Skeletal muscle tissue (tissue), 4 donors: ENCODE results near the gene ESPN. TPM values are rescaled to one million over a fixed set of nuclear protein-coding genes. Genes with fewer than 3 reads are reported as not detected.

ENCODE experiments used
- H3K27ac ChIP-seq: one replicate; pipeline ENCODE4 v1.7.0; 2013; ENCODE audit warnings: mild to moderate bottlenecking, low read depth, low read length, inconsistent platforms
- H3K27me3 ChIP-seq, 3 donors: one replicate each; pipeline ENCODE4 v1.7.0; 2013; ENCODE audit warnings: low read length in 3 of 3; ENCODE audit not compliant: control insufficient read depth in 3 of 3, insufficient read depth in 3 of 3
- H3K36me3 ChIP-seq, 3 donors: one replicate each; pipeline ENCODE4 v1.7.0; 2013; ENCODE audit warnings: low read length in 3 of 3; ENCODE audit not compliant: control insufficient read depth in 3 of 3, insufficient read depth in 3 of 3
- H3K4me1 ChIP-seq, 3 donors: one replicate each; pipeline ENCODE4 v1.7.0; 2013; ENCODE audit warnings: low read length in 3 of 3, mild to moderate bottlenecking in 3 of 3; ENCODE audit not compliant: control insufficient read depth in 3 of 3, insufficient read depth in 3 of 3
- H3K4me3 ChIP-seq, 3 donors: one replicate each; pipeline ENCODE4 v1.7.0; 2013; ENCODE audit warnings: low read length in 3 of 3
- H3K9ac ChIP-seq, 3 donors: one replicate each; pipeline ENCODE4 v1.7.0; 2013; ENCODE audit warnings: low read length in 3 of 3, mild to moderate bottlenecking in 3 of 3, moderate library complexity in 2 of 3, low read depth in 1 of 3
- H3K9me3 ChIP-seq, 3 donors: one replicate each; pipeline ENCODE4 v1.7.0; 2013; ENCODE audit warnings: low read length in 3 of 3; ENCODE audit not compliant: control insufficient read depth in 3 of 3
- total RNA-seq: library from RNA; depleted of rRNA; stranded (reverse); fragments of >200 nt; gene quantifications from one replicate; pipeline ENCODE4 v1.2.3, GENCODE V29; 2014
- donor health status: Osteomylitis.

The ESPN gene
- total RNA-seq, 1 donor from 2014 or later = 0.52 TPM

DNA sequence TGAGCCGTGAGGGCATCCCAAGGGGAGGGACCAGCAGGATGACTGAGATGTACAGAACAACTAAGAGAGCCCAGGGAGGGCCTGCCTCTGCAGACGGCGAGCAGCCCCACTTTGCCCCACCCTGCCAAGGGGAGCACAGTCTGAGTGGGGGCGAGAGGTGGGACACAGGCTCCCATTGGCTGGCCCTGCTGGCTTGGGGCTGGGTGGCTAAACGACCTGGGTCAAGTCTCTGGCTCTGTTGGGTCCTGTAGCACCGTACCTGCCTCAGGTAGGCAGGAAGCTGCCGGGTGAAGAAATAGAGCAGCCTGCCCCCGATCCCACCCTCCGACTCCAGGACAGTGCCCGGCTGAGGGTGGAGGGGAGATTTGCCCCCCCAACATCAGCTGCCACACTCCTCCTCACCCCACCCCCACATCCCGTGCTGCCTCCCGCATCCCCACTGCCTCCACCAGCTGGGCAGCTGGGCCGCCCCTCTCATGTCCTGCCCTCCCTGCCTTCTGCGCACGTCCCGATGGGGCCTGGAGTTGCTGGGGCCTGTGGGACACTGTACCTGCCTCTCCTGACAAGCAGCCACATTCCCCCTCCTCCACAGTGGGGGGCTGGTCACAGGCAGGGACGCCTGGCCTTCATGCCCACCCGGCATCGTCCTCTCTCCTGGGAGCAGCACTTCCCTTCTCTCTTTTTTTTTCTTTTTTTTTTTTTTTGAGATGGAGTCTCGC, 79.5 kb downstream of the ESPN start:
- Histone ChIP-seq H3K9ac (no peak overlapping the region), H3K27ac (no peak overlapping the region), H3K36me3 (no peaks in the 10 kb centered on the region), H3K4me1 (peaks cover 34 to 39% (median 35%) of the 10 kb centered on the region in 3 donors), H3K27me3 (peaks cover 0 to 13% (median 4%) of the 10 kb centered on the region in 3 donors), H3K4me3 (no peak overlapping the region), H3K9me3 (no peaks in the 10 kb centered on the region)

DNA sequence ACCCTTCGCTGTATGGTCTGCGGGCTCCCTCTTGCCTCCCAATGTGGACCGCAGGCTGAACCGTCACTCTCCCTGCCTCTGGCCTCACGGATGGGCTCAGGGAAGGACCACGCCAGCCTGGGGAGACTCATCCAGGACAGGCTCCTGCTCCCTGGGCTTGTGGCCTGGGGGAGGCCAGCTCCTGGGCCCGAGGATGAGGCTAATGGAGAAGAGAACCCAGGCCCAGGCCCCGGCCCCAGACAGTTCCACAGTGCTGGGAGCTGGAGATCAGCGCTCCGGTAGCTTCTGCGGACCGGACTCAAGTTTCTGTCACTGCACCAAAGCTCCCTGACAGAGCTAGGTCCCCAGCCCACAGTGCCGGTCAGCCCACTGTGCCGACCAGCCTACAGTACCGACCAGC, 80.3 kb downstream of the ESPN start:
- Histone ChIP-seq H3K9me3 (no peaks in the 10 kb centered on the region), H3K36me3 (no peaks in the 10 kb centered on the region), H3K27ac (no peak overlapping the region), H3K27me3 (peaks cover 0 to 13% (median 5%) of the 10 kb centered on the region in 3 donors), H3K9ac (no peak overlapping the region), H3K4me1 (peaks cover 32 to 35% (median 34%) of the 10 kb centered on the region in 3 donors), H3K4me3 (no peak overlapping the region)

GRCh38 chr1:6505367-6506209, 81.0 kb downstream of the ESPN start:
- Histone ChIP-seq H3K9me3 (no peaks in the 10 kb centered on the region), H3K4me1 (peaks cover 31 to 33% (median 33%) of the 10 kb centered on the region in 3 donors), H3K36me3 (no peaks in the 10 kb centered on the region), H3K27me3 (peaks cover 0 to 12% (median 5%) of the 10 kb centered on the region in 3 donors), H3K27ac (no peak overlapping the region), H3K9ac (no peak overlapping the region), H3K4me3 (no peak overlapping the region)

DNA sequence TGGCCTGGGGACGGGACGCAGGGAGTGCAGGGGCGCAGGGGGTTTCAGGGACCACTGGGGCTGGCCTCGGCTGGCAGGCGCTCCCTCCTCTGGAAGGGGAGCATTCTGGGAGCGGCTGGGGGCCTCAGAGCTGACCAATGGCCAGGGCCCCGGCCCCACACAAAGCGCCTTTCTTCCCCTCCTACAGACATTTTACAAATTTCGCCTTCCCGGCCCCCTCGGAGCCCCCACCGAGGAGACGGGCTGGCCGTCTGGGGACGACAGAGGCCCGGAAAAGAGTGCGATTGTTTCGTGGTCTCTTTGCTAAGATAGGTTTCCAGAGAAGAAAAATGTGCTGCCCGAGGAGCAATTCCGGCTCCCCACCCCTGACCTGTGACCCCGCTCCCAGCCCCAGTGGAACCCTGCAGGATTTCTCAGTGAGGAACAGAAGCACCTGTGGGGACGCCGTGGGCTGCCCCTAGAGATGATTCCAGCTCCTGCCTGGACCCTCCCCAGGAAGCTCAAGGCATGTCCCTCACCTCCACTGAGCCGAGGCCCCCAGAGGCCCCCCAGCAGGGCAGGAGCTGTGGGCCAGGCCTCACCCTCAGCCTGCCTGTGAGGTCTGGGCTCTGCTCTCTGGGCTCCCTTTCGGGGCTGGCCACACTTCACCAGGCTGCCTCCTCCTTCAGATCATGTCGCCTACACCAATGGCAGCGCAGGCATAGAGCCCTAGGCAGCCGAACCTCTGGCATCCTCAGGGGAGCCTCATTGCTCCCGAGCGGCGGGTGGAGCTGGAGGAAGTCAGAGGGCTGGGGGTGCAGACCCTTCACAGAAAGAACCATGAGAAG, 81.8 kb downstream of the ESPN start:
- peaks cover 23 to 27% (median 24%) of the 10 kb centered on the region in 3 donors for H3K4me1 ChIP-seq
- H3K9me3 ChIP-seq = no peaks in the 10 kb centered on the region
- no peaks in the 10 kb centered on the region for H3K36me3 ChIP-seq
- H3K27ac ChIP-seq = no peak overlapping the region
- H3K9ac ChIP-seq = no peak overlapping the region
- H3K4me3 ChIP-seq = no peak overlapping the region
- H3K27me3 ChIP-seq = peaks cover 0 to 5% (median 5%) of the 10 kb centered on the region in 3 donors

- no peaks in the 10 kb centered on the region for H3K9me3 ChIP-seq
- H3K36me3 ChIP-seq = no peaks in the 10 kb centered on the region
- no peak overlapping the region for H3K27ac ChIP-seq
- no peak overlapping the region for H3K4me3 ChIP-seq
- peaks cover 0 to 5% (median 4%) of the 10 kb centered on the region in 3 donors for H3K27me3 ChIP-seq
- peaks cover 18 to 21% (median 18%) of the 10 kb centered on the region in 3 donors for H3K4me1 ChIP-seq
- peak overlapping the region in 1 of 3 donors; percentile 16 for H3K9ac ChIP-seq
Measured at GRCh38 chr1:6507037-6507428, 82.5 kb downstream of the ESPN start.

- Histone ChIP-seq H3K4me1 (peaks cover 14 to 16% (median 15%) of the 10 kb centered on the region in 3 donors), H3K9me3 (no peaks in the 10 kb centered on the region), H3K27ac (no peak overlapping the region), H3K4me3 (no peak overlapping the region), H3K9ac (peak overlapping the region in 1 of 3 donors; percentile 25), H3K27me3 (peaks cover 0 to 5% (median 4%) of the 10 kb centered on the region in 3 donors), H3K36me3 (no peaks in the 10 kb centered on the region)
Measured at GRCh38 chr1:6507461-6507911, 82.9 kb downstream of the ESPN start.

GRCh38 chr1:6508154-6508815, 83.7 kb downstream of the ESPN start:
- peak overlapping the region in 1 of 3 donors; percentile 33 for H3K9ac ChIP-seq
- peaks cover 14 to 18% (median 15%) of the 10 kb centered on the region in 3 donors for H3K4me1 ChIP-seq

GRCh38 chr1:6508816-6509189, 84.2 kb downstream of the ESPN start:
- Histone ChIP-seq H3K9ac (peak overlapping the region in 1 of 3 donors; percentile 33), H3K9me3 (no peaks in the 10 kb centered on the region), H3K27me3 (peaks cover 0 to 5% (median 4%) of the 10 kb centered on the region in 3 donors), H3K4me3 (no peak overlapping the region), H3K27ac (no peak overlapping the region), H3K36me3 (no peaks in the 10 kb centered on the region), H3K4me1 (peaks cover 14 to 20% (median 18%) of the 10 kb centered on the region in 3 donors)

More at GRCh38 chr1:6508154-6508815, 83.7 kb downstream of the ESPN start:
- Histone ChIP-seq H3K4me3 (no peak overlapping the region), H3K36me3 (no peaks in the 10 kb centered on the region), H3K9me3 (no peaks in the 10 kb centered on the region), H3K27ac (no peak overlapping the region), H3K27me3 (peaks cover 0 to 5% (median 4%) of the 10 kb centered on the region in 3 donors)
